Calu3 (cell line): ENCODE measurements around the gene MCRS1. TPM values are rescaled to one million over a fixed set of nuclear protein-coding genes. Genes with fewer than 3 reads are reported as not detected.

ENCODE experiments used
- BruUV-seq: library from RNA; stranded (reverse); fragments of 400-500 nt; replicated peaks from 2 replicates; lab custom pipeline; 2021; lab: Mats Ljungman, UMichigan
- CTCF ChIA-PET: fragments of 300-600 bp; sonication (Branson Sonifier 250); formaldehyde crosslinking; loops from one replicate; lab custom pipeline; 2022; ENCODE audit warnings: antibody characterized with exemption; lab: Charles Lee
- DNase-seq: peaks from one replicate; pipeline ENCODE4 v3.0.0; 2022
- H3K27ac Mint-ChIP-seq: one replicate; pipeline ENCODE4 v1.8.0; 2022; ENCODE audit warnings: mixed read lengths; ENCODE audit not compliant: unreplicated experiment
- H3K27me3 Mint-ChIP-seq: one replicate; pipeline ENCODE4 v1.8.0; 2022; ENCODE audit warnings: mixed read lengths; ENCODE audit not compliant: unreplicated experiment
- H3K36me3 Mint-ChIP-seq: one replicate; pipeline ENCODE4 v1.8.0; 2022; ENCODE audit warnings: mild to moderate bottlenecking, moderate library complexity, mixed read lengths; ENCODE audit not compliant: insufficient read depth, unreplicated experiment
- H3K4me1 Mint-ChIP-seq: one replicate; pipeline ENCODE4 v1.8.0; 2022; ENCODE audit warnings: mild to moderate bottlenecking, low read depth, mixed read lengths; ENCODE audit not compliant: unreplicated experiment
- H3K4me3 Mint-ChIP-seq: one replicate; pipeline ENCODE4 v1.8.0; 2022; ENCODE audit warnings: mild to moderate bottlenecking, low read depth, moderate library complexity, mixed read lengths; ENCODE audit not compliant: unreplicated experiment
- H3K9me3 Mint-ChIP-seq: one replicate; pipeline ENCODE4 v1.8.0; 2022; ENCODE audit warnings: low read depth, mixed read lengths; ENCODE audit not compliant: unreplicated experiment
- intact Hi-C: fragments of 100-400 bp; cut with micrococcal nuclease; formaldehyde crosslinking; loops from one replicate; pipeline ENCODE4 v1.10.0; 2022; ENCODE audit not compliant: unreplicated experiment
- total RNA-seq: library from RNA; stranded (reverse); gene quantifications from 2 replicates; pipeline ENCODE4 v1.2.3, GENCODE V29; 2022
- TF ChIP-seq, protein P1 (sequence below): fragments of 200-600 bp; IDR thresholded peaks from one replicate; pipeline ENCODE4 v1.8.0; 2022; ENCODE audit warnings: antibody characterized with exemption; ENCODE audit not compliant: unreplicated experiment

The MCRS1 gene
- total RNA-seq, 1 experiment from 2014 or later: 38.0 TPM

DNA sequence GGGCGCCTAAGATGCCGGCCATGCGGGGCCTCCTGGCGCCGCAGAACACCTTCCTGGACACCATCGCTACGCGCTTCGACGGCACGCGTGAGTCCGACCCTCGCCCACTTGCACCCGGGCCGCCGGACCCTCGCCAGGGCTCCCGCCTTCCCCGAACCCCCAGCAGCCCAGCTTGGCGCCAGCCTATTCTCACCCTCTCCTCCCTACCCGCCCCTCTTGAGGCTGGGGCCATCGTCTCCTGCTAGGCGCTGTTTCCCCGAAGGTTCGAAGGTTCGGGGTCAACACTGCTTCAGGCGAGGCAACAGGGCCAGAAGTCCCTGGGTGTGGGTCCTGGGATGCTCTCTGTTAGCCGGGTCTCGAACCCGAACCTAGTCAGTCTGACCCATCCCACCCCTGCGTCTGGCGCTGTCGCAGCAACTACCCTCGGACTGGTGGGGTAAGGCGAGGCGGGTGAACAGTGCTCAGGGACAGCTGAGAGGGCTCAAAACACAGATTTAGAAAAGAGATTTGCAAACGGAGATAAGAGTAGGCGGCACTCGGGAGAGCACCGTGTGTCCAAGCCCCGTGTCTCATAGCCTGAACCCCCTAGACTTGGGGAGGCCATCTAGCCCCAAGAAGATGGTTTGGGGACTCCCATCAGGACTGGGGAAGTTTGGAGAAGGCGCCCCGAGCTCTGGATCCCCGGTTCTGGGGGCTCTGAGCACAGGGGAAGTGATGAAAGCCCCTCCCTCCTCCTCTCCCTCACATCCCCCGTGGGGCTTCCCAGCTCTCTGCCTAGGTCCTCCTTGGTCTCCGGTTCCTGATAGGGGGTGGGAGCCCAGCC, 28.3 kb downstream of the MCRS1 start:
- Mint-ChIP-seq H3K27ac (no peak overlapping the region), H3K27me3 (peaks cover 33% of the 10 kb centered on the region), H3K4me1 (peaks cover 16% of the 10 kb centered on the region), H3K9me3 (no peaks in the 10 kb centered on the region), H3K4me3 (peak overlapping the region; percentile 22), H3K36me3 (peaks cover 17% of the 10 kb centered on the region)
- CTCF ChIA-PET: no interaction called here
- intact Hi-C loops: no loop called here
- no peak for DNase-seq
- no TSS peak for BruUV-seq
- TF ChIP-seq, protein P1, sequence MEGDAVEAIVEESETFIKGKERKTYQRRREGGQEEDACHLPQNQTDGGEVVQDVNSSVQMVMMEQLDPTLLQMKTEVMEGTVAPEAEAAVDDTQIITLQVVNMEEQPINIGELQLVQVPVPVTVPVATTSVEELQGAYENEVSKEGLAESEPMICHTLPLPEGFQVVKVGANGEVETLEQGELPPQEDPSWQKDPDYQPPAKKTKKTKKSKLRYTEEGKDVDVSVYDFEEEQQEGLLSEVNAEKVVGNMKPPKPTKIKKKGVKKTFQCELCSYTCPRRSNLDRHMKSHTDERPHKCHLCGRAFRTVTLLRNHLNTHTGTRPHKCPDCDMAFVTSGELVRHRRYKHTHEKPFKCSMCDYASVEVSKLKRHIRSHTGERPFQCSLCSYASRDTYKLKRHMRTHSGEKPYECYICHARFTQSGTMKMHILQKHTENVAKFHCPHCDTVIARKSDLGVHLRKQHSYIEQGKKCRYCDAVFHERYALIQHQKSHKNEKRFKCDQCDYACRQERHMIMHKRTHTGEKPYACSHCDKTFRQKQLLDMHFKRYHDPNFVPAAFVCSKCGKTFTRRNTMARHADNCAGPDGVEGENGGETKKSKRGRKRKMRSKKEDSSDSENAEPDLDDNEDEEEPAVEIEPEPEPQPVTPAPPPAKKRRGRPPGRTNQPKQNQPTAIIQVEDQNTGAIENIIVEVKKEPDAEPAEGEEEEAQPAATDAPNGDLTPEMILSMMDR: no peak

DNA sequence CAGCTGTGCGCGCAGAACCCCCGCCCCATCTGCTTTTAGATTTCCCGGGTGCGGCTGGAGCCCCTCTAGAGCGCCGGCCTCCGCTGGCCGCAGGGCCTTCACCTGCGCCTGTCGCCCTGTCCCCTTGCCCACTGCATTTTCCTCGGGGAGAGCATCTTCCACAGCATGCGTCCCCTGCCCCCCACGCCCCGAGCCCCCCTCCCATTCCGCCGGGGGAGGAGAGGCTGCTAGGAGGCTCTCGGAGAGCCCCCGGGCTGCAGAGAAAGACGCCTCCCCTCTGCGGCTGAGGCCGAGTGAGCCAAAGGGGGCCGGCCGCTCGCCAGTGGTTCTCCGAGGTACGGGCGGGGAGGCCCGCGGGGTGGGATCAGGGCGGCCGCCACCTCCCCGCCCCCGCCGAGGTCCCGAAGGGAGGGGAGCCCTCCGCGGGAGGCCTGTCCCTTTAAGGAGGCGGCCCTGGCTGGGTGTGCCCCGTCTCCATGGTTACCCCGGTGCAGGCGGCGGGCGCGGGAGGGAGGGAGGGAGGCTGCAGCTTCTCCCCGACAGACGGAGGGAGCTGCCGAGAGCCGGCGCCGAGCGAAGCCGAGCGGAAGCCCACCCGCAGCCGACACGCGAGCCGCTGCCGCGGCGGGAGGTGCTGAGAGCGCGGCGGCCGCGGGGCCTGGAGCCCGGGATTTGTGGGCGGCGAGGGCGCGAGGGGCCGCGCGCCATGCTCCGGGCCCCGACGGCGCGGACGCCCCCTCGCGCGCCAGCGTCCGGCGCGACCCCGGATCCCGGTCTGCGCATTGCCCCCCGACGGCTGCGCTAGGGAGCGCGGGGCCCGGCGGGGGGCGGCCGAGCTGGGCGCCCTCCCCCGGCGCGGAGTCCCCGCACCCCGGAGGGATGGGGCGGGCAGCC, 29.2 kb downstream of the MCRS1 start, which contains the start of gene KCNH3:
TSS of gene KCNH3 (plus strand) at position 521 of the 894 bp plus-strand sequence. CDS start 387 bp downstream, outside the sequence.
- CTCF ChIA-PET: no interaction called here
- Mint-ChIP-seq H3K9me3 (no peaks in the 10 kb centered on the region), H3K27me3 (peaks cover 28% of the 10 kb centered on the region), H3K4me1 (peaks cover 16% of the 10 kb centered on the region), H3K4me3 (peak within 1 kb of the TSS; percentile 62), H3K36me3 (peaks cover 17% of the 10 kb centered on the region), H3K27ac (no peak within 1 kb of the TSS)
- intact Hi-C loops: no loop called here
- TF ChIP-seq, protein P1: no peak
- DNase-seq: peak; percentile 75
- BruUV-seq: no TSS peak

DNA sequence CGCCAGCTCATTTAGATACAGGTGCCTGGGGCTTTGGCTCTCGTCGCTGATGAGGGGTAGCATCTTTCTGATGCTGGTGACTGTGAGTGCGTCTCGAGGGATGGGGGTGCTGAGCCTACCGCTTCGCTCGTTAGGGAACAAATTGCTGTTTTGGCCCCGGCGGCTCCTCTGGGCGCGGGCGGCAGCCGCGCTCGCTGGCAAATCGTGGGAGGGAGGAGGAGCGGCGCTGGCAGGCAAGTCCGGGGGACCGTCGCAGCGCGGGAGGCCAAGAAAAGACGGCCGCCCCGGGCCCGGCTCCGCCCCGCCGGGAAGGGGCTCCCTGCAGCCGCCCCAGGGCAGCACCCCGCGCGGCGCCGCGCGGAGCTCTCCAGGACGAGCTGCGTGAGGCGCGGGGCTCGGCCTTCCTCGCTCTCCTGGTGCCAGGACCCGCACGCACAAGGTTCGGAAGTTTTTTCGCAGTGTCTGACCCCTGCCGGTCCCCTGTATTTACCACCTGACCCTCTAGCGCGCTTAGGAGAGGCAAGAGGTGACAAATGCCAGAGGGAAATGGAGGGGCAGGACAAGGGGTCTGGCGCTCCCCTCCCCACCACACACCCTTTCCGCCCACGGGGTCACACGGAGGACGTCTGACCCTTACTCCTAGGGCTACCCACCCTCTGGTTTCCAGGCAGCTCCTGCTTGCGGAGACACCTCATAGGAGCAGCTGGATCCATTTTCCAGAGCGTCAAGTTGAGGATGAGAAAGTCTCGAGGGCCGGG, 30.0 kb downstream of the MCRS1 start:
- Mint-ChIP-seq H3K4me1 (peaks cover 16% of the 10 kb centered on the region), H3K9me3 (no peaks in the 10 kb centered on the region), H3K27me3 (peaks cover 28% of the 10 kb centered on the region), H3K4me3 (peak overlapping the region; percentile 62), H3K27ac (no peak overlapping the region), H3K36me3 (peaks cover 17% of the 10 kb centered on the region)
- BruUV-seq: no TSS peak
- TF ChIP-seq, protein P1: no peak
- CTCF ChIA-PET: no interaction called here
- intact Hi-C loops: no loop called here
- DNase-seq: peak; percentile 25

DNA sequence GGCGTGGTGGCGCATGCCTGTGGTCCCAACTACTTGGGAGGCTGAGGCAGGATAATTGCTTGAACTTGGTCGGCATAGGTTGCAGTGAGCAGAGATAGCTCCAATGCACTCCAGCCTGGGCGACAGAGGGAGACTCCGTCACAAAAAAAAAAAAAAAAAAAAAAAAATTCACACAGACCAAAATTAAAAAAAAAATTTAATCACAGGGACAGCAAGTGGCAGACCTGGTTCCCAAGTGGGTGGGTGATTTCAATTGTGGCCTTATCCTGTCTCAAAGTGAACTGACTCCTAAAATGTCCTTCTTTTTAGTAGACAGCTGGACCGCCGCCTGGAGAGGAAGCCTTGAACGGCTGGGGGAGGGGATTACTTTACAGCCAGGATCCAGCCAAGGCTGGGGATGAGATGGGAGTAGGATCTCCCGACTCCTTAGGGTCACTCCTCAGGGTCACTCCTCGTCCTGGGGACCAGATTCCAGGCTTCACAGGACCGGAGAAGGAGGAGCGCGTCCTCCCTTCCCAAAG, 30.7 kb downstream of the MCRS1 start:
- peaks cover 17% of the 10 kb centered on the region for H3K36me3 Mint-ChIP-seq
- TF ChIP-seq, protein P1: no peak
- intact Hi-C loops: no loop called here
- H3K4me1 Mint-ChIP-seq: peaks cover 16% of the 10 kb centered on the region
- H3K4me3 Mint-ChIP-seq: peak overlapping the region; percentile 62
- no TSS peak for BruUV-seq
- peaks cover 28% of the 10 kb centered on the region for H3K27me3 Mint-ChIP-seq
- CTCF ChIA-PET: interaction anchor here (0.7 kb wide), 1 partner anchor 143 kb away, joined by 5 read pairs; no protein-coding TSS in a partner anchor
- DNase-seq: no peak
- H3K9me3 Mint-ChIP-seq: no peaks in the 10 kb centered on the region
- H3K27ac Mint-ChIP-seq: no peak overlapping the region
